GM12878 (cell line): ENCODE measurements around the gene BCAS3.

Experiments used
- CEBPZ ChIP-seq: fragments of 150-350 bp; IDR thresholded peaks from 2 replicates; pipeline ENCODE4 v1.6.1; 2016; ENCODE audit warnings: low read depth, low read length
- CHD2 ChIP-seq: IDR thresholded peaks from 2 replicates; pipeline ENCODE4 v1.6.1; 2011; ENCODE audit warnings: low read depth, low read length, improper control_type of control experiment, borderline replicate concordance
- CREM ChIP-seq: IDR thresholded peaks from 2 replicates; pipeline ENCODE4 v1.6.1; 2014; ENCODE audit warnings: antibody characterized with exemption, low read depth
- CTCF ChIP-seq, 3 experiments: IDR thresholded peaks in 2 of 3; conservative IDR thresholded peaks in 1 of 3; 2 replicates each; pipeline ENCODE4 v1.5.1; 2011; ENCODE audit warnings: low read depth in 3 of 3, low read length in 3 of 3, mild to moderate bottlenecking in 3 of 3, control low read depth in 2 of 3, moderate library complexity in 2 of 3, inconsistent platforms in 1 of 3, mixed read lengths in 1 of 3; ENCODE audit not compliant: control insufficient read depth in 2 of 3, insufficient read depth in 1 of 3; ENCODE audit errors: extremely low read depth in 1 of 3
- ETV6 ChIP-seq, 2 experiments: fragments of 450-650 bp in 1 of 2; IDR thresholded peaks in 1 of 2; conservative IDR thresholded peaks in 1 of 2; 2 replicates each; pipeline ENCODE4 v1.6.1; 2014; ENCODE audit warnings: antibody characterized with exemption in 1 of 2, borderline replicate concordance in 1 of 2, low read depth in 1 of 2, mild to moderate bottlenecking in 1 of 2, moderate library complexity in 1 of 2
- GABPA ChIP-seq: IDR thresholded peaks from 2 replicates; pipeline ENCODE4 v1.6.1; 2014; ENCODE audit warnings: antibody characterized with exemption, low read depth, mild to moderate bottlenecking, inconsistent platforms
- HDAC2 ChIP-seq: fragments of 200-600 bp; sonication (generic); IDR thresholded peaks from 2 replicates; pipeline ENCODE4 v1.6.1; 2017
- JUNB ChIP-seq: IDR thresholded peaks from 2 replicates; pipeline ENCODE4 v1.6.1; 2016; ENCODE audit warnings: antibody characterized with exemption, mild to moderate bottlenecking
- KDM1A ChIP-seq: fragments of 200-600 bp; sonication (generic); IDR thresholded peaks from 2 replicates; pipeline ENCODE4 v1.6.1; 2016; ENCODE audit warnings: borderline replicate concordance
- MYC ChIP-seq: IDR thresholded peaks from 2 replicates; pipeline ENCODE4 v1.6.1; 2011; ENCODE audit warnings: mild to moderate bottlenecking, low read length, moderate library complexity, inconsistent platforms; ENCODE audit not compliant: insufficient read depth, insufficient replicate concordance, insufficient read length, severe bottlenecking
- POLR2A ChIP-seq: IDR thresholded peaks from 2 replicates; pipeline ENCODE4 v1.6.1; 2011; ENCODE audit warnings: low read depth, mild to moderate bottlenecking, low read length
- RFX5 ChIP-seq: IDR thresholded peaks from 2 replicates; pipeline ENCODE4 v1.6.1; 2011; ENCODE audit warnings: low read depth, low read length, improper control_type of control experiment
- USF1 ChIP-seq: IDR thresholded peaks from 2 replicates; pipeline ENCODE4 v1.6.1; 2011; ENCODE audit warnings: borderline replicate concordance, low read depth, mild to moderate bottlenecking, moderate library complexity, mixed read lengths, low read length; ENCODE audit not compliant: insufficient read depth; ENCODE audit errors: extremely low read length
- ZNF274 ChIP-seq: IDR thresholded peaks from one replicate; pipeline ENCODE4 v1.8.0; 2011; ENCODE audit not compliant: insufficient read length, insufficient read depth

- TF ChIP-seq CTCF (IDR thresholded peaks at IDR 0.05 in 2 of 3, conservative IDR thresholded peaks at IDR 0.05 in 1 of 3; ENCODE audit: control insufficient read depth in 2 of 3, extremely low read depth in 1 of 3, insufficient read depth in 1 of 3, low read depth in 3 of 3, low read length in 3 of 3) (no peak), KDM1A (no peak), RFX5 (no peak), HDAC2 (no peak), GABPA (no peak), JUNB (no peak), ETV6 (conservative IDR thresholded peaks at IDR 0.05 in 1 of 2, IDR thresholded peaks at IDR 0.05 in 1 of 2; ENCODE audit: borderline replicate concordance in 1 of 2, low read depth in 1 of 2) (no peak), MYC (no peak), CEBPZ (no peak), POLR2A (no peak), CREM (no peak), CHD2 (no peak), USF1 (no peak), ZNF274 (no peak)
Measured at GRCh38 chr17:61429274-61429673, 751.6 kb downstream of the BCAS3 start.
